SU-DHL-6 (cell line): ENCODE measurements around the gene LCN9.

Experiments
- CTCF ChIP-seq: fragments of 200-600 bp; sonication (generic); IDR thresholded peaks from one replicate; pipeline ENCODE4 v1.5.1; 2017; ENCODE audit warnings: antibody characterized with exemption, mild to moderate bottlenecking, low read length, moderate library complexity; ENCODE audit not compliant: insufficient read depth, poor library complexity, severe bottlenecking
- EZH2phosphoT487 ChIP-seq: fragments of 200-600 bp; sonication (generic), shearing (Covaris generic); conservative IDR thresholded peaks from 2 replicates; pipeline ENCODE4 v1.6.1; 2018; ENCODE audit warnings: mild to moderate bottlenecking, antibody characterized with exemption, low read length, moderate library complexity, mixed read lengths

DNA sequence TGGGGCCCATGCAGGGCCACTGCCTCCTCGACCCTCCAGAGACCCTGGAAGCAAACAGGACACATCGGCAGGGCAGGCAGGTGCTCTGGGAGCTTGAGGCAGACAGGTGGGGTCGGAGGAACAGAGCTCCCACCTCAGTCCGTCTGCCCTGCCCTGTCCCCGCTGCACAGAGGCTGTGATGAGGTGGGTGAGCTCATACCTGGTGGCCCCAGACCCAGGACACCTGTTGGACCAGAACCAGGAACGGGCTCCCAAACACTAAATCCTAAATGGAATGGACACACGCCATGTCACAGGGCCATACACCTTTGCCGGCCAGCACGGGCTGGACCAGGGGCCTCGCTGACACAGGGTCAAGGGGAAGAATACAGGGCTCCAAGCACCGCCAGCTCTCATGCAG is 30.7 kb downstream of the LCN9 start:
- TF ChIP-seq CTCF (no peak), EZH2phosphoT487 (no peak)
